ENCODE data around the gene FN3K. TPM values are rescaled to one million over a fixed set of nuclear protein-coding genes. Genes with fewer than 3 reads are reported as not detected.
A peak's percentile ranks its signal among the peaks of the same experiment; 100 is the strongest.
"Not testable (repeated sequence)": the region's sequence is repeated elsewhere in the genome, so short reads cannot be mapped to it uniquely, and the experiment has no call there.

The FN3K gene
- total RNA-seq, 1 donor from 2014 or later = 8.1 TPM

DNA sequence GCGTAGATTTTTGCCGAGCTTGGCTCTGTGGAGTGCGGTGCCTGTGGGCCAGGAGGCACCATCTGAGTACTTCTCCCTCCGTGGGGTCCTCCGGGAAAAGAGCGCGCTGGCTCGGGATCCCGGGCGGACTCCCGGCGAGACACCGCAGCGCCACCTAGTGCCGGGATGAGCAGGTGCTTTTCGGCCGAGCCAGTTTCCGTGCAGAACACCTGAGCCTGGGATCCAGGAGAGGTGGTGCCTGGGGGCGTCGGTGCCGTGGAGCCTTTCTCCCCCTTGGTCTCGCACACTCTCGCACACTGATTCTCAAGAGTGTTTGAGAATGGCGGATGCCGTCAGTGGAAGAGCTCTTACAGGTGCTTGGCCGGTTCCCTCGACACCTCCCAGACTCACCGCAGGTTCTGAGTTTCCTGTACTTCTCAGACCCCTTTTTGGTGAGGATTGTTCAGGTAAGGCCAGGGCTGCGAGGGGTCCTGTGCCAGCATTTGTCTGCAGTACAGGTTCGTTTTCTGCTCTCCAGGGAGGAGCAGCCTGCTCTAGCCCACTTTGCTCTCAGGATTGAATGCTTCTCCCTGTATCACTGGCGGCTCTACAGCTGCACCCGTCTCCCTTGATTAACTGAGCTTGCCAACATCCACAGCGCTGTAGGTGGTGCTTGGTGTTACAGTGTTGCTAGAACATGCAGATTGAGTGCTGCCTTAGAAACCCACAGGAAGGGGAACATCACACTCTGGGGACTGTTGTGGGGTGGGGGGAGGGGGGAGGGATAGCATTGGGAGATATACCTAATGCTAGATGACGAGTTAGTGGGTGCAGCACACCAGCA lies 39.8 kb downstream of the FN3K start:
- no peak for DNase-seq

DNA sequence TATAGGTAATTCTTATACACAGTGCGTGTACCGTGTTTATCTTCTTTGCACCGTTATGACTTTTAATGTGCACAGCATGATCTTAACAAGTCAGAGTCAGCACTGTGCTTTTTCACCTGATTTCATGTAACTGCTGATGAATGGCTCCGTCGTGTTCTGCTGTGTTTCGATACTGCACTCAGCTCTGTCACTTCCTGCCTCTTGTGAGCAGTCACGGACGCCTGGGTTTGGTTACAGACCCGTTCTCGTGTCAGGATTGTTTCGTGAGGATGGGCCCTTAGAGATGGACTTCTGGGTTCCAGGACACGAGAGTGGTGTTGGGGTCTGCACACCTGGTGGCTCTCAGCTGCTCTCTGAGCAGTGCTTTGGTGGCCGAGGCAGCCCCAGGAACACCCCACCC lies 41.0 kb downstream of the FN3K start:
- DNase-seq = no peak

DNA sequence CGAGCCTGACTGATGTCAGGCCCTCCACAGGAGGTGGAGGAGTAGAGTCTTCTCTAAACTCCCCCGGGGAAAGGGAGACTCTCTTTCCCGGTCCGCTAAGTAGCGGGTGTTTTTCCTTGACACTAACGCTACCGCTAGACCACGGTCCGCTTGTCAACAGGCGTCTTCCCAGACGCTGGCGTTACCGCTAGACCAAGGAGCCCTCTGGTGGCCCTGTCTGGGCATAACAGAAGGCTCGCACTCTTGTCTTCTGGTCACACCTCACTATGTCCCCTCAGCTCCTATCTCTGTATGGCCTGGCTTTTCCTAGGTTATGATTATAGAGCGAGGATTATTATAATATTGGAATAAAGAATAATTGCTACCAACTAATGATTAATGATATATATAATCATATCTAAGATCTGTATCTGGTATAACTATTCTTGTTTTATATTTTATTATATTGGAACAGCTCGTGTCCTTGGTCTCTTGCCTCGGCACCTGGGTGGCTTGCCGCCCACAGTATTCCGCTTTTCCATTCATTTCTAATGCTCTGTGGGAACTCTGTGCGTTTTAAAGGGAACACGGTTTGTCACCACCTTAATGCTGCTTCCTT lies 42.5 kb downstream of the FN3K start:
- not testable (repeated sequence) for DNase-seq

DNA sequence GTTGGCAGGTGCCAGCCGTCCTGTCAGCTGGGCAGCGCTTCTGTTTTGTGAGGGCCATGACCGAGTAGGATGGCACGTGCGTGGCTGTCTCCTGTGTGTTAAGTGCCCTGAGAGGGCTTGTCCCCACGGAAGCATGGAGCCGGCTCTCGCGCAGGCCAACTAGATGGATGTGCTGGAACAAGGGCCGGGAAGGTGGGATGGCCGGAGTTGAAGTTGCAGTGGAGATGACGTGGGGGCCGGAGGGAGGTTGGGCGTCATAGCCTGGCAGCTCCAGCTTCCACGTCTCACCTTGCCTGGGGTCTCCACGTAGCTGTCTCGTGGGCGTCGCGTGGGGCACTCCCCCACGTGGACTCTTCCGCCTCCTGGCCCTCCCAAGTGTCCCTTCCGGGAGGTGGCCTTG lies 44.1 kb downstream of the FN3K start:
- no peak for DNase-seq

DNA sequence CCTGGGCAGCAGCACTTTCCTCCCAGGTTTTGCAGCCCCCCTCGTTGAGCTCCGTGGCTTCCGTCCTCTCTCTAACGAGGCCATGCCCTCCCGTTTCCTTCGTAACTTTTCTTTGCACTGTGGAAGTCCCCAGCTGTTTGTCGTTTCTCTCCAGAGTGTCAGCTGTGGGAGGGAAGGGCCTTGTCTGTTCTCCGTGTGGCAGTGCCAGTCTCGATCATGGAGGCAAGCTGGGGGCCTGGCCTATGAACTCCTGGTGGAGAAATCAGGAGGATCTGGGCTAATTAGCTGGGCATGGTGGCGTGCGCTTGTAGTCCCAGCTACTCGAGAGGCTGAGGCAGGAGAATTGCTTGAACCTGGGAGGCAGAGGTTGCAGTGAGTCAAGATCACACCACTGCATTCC lies 44.8 kb downstream of the FN3K start:
- no peak for DNase-seq

DNA sequence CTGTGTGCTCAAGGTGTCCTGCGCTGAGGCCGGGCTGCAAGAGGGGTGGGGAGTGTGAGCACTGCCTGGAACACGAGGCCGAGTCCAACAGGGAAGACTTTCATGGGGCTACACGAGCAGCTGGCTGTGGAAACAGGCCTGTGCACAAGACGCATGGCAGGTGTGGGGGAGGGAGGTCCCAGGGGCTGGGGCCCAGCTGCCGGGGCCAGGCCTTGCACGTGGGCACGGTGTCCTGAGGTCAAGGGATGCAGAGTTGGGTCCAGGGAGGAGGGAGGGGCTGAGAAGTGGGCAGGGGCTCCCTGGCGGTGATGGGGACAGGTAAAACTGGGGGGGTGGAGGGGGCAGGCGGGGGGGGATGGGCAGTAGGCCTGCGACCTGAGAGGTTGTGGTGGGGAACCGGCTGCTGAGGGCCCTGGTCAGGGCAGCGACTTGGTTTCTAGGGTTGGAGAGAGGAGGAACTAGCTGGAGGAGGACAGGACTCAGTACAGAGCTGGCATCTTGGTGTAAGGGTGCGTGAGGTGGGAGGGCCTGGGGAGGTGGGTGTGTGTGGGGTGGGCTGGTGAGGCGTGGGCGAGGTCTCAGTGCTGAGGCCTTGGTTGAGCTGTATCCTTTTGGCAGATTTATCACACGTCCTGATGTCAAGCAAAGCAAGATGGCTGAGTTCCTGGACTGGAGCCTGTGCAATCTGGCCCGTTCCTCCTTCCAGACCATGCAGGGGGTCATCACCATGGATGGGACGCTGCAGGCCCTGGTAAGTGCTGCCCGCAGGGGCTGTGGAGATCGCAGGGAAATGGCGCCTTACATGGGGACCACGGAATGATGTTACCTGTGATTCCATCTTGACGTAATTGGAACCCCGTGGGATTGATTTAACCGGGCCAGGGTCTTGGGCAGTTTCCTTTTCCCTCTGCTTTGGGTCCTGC lies 45.8 kb downstream of the FN3K start:
- no peak for DNase-seq

DNA sequence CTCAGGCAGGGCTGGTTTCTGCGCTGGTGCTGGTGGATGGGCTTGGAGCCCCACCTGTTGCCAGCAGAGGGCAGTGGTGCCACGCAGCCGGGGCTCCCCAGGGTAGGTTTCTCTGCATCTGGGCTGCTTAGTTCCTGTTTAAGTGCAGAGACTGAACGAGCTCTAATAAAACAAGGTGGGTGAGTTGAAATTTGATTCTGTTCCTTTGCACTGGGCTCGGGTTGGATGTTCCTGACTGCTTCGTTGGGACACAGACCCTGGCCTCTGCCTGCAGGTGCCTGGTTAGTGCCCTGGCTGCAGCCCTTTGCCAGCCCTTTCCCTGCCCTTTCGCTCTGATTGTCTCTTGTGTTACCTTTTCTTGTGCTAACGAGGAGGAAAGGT lies 46.5 kb downstream of the FN3K start:
- DNase-seq = peak; percentile 82

DNA sequence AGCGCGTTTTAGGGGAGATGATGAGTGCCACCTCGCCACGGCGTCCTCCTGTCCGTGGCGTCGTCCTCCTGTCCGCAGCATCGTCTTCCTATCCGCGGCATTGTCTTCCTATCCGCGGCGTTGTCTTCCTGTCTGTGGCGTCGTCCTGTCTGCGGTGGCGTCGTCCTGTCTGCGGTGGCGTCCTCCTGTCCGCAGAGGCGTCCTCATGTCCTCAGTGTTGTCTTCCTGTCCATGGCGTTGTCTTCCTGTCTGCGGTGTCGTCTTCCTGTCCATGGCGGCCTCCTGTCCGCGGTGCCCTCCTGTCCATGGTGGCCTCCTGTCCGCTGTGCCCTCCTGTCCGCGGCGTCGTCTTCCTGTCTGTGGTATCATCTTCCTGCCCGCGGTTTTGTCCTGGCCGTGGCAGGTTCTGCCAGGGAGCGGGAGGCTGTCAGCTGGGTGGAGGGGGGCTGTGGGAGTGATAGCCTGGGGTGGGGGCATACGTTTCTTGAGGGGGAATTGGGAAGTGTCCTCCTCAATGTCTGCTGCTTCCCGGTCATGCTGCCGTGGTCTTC lies 47.3 kb downstream of the FN3K start:
- no peak for DNase-seq

DNA sequence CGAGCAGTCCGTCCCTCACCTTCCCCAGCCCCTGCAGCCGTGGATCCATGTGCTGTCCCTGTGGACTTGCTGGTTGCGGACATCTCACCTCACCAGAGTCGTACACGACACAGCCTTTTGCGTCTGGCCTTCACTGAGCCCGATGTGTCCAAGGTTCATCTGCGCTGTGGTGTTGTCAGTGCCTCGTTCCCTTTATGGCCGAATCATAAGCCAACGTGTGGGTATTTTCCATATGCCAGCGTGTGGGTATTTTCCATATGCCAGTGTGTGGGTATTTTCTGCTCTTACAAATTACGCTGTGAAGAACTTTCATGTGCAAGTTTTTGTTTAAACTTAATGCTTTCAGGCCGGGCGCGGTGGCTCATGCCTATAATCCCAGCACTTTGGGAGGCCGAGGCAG lies 48.1 kb downstream of the FN3K start:
- no peak for DNase-seq

DNA sequence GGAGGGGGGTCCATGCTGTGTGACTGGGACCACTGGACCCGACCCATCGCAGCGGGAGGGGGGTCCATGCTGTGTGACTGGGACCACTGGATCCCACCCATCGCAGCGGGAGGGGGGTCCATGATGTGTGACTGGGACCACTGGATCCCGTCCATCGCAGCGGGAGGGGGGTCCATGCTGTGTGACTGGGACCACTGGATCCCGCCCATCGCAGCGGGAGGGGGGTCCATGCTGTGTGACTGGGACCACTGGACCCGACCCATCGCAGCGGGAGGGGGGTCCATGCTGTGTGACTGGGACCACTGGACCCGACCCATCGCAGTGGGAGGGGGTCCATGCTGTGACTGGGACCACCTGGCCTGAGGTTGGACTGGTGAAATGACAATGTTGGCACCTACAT lies 50.2 kb downstream of the FN3K start:
- not testable (repeated sequence) for DNase-seq

DNA sequence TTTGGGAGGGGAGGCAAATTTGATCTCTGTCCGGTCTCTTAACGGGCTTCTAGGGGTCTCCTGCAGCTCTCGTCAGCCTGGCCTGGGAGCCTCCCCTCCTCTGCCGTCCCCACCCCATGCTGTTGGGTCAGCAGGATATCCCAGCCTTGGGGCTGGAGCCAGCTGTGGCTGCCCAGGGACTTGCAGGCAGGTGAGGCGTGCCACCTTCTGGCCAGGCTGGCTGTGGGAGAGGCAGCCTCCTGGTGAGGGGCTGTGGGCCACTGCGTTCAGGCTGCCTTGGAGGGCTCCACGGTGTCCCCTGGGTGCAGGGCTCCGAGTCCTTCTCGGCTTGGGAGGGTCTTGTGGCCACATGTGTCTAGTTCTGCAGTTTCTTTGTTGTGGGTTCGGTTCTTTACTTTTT lies 51.0 kb downstream of the FN3K start:
- DNase-seq = no peak

DNA sequence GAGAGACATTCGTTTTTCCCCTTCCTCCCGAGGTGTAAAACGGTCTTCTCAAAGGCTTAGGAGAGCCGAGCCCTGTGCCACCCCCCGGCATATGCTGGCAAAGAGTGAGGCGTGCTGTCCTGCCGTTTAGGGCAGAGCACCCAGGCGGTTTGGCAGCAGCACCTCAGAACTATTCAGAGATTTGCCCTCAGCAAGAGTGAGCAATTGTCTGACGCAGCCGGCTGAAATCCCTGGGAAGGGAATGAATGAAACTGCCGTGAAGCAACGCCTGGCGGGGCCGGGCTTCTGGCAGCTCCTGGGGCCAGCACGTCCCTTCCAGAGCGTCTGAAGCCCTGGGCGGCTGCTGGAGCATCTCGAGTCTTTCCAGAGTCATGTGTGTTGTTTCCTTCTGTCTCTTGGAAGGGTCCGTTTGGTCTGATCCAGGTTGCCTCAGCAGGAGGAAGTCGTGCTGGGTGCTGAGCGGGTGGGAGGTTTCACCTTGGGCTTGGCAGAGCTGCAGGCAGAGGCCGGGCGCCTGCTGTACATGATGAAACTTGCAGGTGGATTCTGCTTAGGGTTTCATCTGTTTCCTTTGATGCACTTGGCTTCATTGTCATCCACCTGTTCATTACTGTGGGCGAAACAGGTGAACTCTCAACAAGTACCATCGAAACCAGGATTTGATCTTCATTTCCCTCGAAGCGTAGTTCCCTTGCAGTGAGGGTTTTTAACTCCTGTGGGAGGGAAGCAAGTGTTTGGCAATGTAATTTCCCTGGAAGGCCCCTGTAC lies 51.9 kb downstream of the FN3K start:
- no peak for DNase-seq

DNA sequence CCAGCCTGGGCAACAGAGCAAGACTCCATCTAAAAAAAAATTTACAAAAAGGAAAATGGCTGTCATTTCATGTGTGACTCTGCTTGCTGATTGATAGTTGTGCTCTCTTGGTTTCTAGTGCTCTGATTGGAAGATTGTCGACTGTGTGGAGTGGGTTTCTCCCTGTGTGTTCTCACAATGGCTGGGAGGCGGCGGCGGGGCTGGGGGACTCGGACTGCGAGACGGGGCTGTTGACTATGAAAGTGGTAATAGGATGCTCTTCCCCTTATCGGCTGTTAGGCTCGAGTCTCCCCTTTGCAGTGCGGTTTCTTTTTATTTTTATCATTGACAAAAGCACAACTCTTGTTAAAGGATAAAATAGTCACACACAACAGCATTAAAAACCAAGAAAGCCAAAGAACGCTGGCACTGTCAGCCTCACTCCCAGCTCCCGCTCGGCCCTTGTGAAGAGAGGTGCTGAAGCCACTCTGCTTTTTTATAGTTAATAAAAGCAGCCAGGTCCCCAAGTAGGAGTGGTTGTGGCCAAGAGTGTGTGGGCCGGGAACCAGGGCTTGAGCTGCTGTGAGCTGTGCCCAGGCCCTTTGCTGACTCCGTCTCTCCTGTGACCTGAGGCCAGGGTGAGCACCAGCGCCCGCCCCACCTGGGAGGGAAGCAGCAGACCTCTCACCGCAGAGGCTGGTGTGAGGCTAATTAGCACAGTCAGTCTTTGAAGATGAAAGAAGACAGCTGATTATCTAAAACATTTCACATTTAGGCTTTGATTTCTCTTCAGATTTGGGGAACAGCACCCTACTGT lies 53.0 kb downstream of the FN3K start:
- no peak for DNase-seq

DNA sequence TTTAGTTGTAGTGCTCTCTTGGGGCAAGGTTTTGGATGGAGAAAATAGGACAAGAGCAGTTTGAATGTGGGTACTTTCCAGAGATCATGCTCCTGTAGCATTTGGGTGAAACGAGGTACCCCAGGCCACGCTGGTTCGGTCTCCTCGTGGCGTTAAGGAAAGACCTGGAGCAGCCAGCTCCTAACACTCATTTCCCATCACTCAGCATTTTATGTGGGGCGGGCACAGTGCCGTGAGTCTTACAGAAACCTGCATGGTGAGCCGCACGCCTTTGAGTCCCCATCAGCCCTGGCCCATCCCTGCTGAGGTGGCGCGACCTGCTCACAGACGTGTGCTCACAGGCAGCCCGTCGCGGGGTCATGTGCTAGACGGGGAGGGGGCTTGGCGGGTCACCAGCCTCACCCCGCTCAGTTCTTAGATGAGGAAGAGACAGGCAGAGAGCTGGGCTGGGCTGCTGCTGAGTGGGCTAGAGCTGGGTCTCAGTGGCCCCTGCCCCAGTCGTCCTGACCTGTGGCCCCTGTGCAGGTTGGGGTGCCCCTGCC lies 53.7 kb downstream of the FN3K start:
- DNase-seq = no peak

DNA sequence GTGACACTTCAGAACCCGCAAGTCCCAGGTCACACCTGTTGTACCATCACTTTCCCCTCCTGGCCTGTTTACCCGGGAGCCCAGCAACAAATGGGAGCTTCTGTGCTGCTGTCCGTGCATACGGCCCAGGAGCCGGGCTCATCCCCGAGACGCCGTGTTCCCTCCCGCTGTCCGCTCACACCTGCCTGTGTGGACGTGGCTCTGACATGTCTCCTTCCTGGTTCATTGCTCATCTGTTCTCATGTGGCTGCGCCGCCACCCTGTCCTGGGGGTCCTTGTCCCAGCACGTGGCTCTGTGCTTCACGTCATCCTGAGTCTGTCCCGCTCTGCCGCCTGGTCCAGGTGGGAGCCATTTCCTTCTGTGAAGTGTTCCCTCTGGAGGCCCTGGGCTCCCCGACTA lies 54.4 kb downstream of the FN3K start:
- DNase-seq = no peak

DNA sequence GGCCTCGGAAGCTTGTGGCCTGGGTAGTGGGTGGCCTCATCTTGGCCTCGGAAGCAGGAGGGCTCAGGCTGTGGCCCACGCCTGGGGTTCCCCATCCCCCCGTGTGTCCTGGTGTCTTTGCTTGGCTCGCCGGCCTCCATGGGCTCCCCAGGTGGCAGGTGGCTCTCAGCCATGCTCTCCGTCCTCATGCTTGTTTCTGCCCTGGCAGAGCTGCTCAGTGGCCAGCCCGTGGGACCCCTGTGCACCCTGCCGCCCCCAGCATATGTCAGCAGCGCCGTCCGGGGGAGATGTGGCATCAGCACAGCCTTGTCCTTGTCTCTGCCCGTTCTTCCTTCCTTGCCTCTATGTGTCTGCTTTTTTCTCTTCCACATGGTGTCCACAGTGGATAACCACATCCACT lies 55.0 kb downstream of the FN3K start:
- DNase-seq = no peak

DNA sequence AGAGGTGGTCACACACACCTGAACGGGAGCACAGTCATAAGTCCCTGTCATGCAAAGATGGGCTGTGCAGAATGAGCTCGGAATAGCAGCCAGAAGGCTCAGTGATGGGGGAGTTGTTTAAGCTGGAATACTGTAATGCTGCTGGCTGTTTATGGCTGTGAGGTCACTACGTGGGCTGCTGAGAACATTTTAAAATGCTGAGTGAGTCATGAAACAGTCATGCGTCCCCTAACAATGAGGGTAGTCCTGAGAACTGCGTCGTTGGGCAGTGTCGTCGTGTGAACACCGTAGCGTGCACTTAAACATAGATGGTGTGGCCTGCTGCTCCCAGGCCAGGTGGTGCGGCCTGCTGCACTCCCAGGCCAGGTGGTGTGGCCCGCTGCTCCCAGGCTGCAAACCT lies 56.1 kb downstream of the FN3K start:
- no peak for DNase-seq

DNA sequence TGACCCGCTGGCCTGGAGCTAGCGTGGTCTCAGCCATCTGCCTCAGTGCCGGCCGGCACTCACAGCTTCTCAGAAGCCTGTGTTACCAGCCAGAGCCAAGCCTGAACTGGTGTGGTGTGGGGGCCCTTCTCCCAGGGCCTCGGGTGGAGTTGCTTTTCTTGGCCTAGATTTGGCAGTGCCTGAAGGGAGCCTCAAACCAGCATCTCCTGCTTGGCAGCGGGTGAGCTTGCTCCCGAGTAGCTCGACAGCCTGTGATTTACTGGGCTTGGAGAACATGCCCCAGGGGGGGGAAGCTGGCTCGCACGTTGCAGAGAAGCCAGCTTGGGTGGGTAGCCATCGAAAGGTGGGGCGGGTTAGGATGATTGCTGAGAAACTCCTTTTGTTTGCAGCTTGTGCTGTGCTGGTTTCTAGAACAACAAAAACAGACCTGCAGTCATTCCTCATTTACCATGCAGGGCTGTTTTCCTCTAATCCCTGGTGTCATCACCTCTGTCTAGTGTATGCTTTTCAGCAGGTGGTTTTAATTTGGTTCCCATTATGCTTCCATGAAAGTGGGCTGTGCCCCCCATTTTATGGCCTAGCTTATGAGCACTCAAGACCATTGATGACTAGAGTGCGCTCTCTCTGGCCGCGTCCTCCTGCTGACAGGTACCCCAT lies 58.7 kb downstream of the FN3K start:
- peak; percentile 70 for DNase-seq

DNA sequence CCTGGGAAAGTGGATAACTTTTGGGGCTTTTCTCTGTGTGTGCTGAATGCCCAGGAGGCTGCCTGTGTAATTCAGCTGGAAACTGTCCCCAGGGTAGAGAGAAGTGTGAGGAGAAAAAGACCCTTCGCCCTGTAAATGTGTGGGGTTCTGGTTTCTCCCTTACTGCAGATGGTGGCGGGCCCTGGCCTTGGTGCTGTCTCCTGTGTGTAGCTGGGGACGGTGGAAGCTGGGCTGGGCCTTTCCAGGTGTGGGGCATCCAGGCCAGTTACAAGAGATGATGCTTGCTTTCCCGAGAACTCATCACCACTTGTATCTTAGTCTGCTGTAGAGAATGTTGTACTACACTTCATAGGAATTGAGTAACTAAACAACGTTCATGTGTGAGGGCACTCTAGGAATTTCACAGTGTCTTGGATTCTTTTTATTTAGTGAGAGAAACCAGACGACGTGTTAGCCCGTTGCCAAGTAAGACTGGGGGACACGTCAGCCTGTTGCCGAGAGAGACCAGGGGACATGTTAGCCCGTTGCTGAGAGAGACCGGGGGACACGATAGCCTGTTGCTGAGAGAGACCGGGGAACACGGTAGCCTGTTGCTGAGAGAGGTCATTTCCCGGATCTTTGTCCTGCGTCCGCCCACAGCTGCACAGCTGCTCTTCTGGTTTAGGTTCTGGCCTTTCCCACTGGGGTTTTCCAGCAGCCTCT lies 59.5 kb downstream of the FN3K start:
- DNase-seq = peak; percentile 24

DNA sequence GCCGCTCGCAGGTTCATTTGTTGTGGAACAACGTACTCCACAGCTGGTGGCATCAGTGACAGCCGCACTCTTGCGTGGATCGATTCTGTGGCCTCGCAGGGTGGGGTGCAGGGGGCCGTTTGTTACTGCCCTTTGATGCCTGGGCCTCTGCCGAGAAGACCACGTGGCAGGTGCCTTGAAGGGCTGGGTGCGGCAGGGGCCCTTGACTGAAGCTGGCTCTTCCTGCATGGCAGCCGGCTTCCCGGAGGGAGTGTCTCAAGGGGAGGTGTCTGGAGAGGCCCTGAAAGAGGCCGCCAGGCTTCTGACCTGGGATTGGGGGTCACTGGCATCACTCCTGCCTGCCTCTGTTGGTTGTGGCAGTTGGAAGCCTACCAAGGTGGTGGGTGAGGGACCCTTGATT lies 60.2 kb downstream of the FN3K start:
- no peak for DNase-seq
